ELR (cell line): ENCODE results near the gene TOP2A.

Experiments
- DNase-seq: peaks from one replicate; pipeline ENCODE4 v3.0.0-alpha.2; 2015; ENCODE audit warnings: low read depth

The TOP2A gene

GRCh38 chr17:40347319-40348135 is 70.2 kb downstream of the TOP2A start:
- DNase-seq = no peak

- no peak for DNase-seq
Observed at GRCh38 chr17:40346765-40347158, 70.9 kb downstream of the TOP2A start.

GRCh38 chr17:40345994-40346764 is 71.5 kb downstream of the TOP2A start:
- no peak for DNase-seq

- peak; percentile 74 for DNase-seq
Observed at GRCh38 chr17:40345161-40345993, 72.3 kb downstream of the TOP2A start.

- no peak for DNase-seq
Observed at GRCh38 chr17:40344421-40345160, 73.1 kb downstream of the TOP2A start.

- no peak for DNase-seq
Observed at GRCh38 chr17:40343219-40344119, 74.2 kb downstream of the TOP2A start.

- no peak for DNase-seq
Observed at GRCh38 chr17:40342504-40343218, 75.0 kb downstream of the TOP2A start.

- peak; percentile 75 for DNase-seq
Observed at GRCh38 chr17:40341808-40342503, 75.7 kb downstream of the TOP2A start.

- peak; percentile 90 for DNase-seq
Observed at GRCh38 chr17:40340880-40341807, 76.6 kb downstream of the TOP2A start.

GRCh38 chr17:40340327-40340726 is 77.4 kb downstream of the TOP2A start:
- no peak for DNase-seq

- no peak for DNase-seq
Observed at GRCh38 chr17:40338941-40339649, 78.6 kb downstream of the TOP2A start.
